Amniotic stem cell (primary cell): ENCODE results near the gene TERB1.

ENCODE experiments used
- DNase-seq: peaks from one replicate; lab custom pipeline; 2025; lab: John Stamatoyannopoulos, UW

TERB1 gene

GRCh38 chr16:66741950-66742808 lies 59.2 kb downstream of the TERB1 start:
- no peak for DNase-seq

- peak; percentile 44 for DNase-seq
Measured at GRCh38 chr16:66741169-66741900, 60.0 kb downstream of the TERB1 start.

- DNase-seq: no peak
Measured at GRCh38 chr16:66740533-66740932, 60.9 kb downstream of the TERB1 start.

- no peak for DNase-seq
Measured at GRCh38 chr16:66740010-66740409, 61.4 kb downstream of the TERB1 start.

- no peak for DNase-seq
Measured at GRCh38 chr16:66735891-66736290, 65.5 kb downstream of the TERB1 start.

GRCh38 chr16:66731101-66731500 lies 70.3 kb downstream of the TERB1 start:
- DNase-seq: no peak

- no peak for DNase-seq
Measured at GRCh38 chr16:66728804-66729203, 72.6 kb downstream of the TERB1 start.

- peak; percentile 50 for DNase-seq
Measured at GRCh38 chr16:66728117-66728787, 73.1 kb downstream of the TERB1 start.

- no peak for DNase-seq
Measured at GRCh38 chr16:66720766-66721165, 80.6 kb downstream of the TERB1 start.

- no peak for DNase-seq
Measured at GRCh38 chr16:66719246-66719645, 82.1 kb downstream of the TERB1 start.

- no peak for DNase-seq
Measured at GRCh38 chr16:66717776-66718175, 83.6 kb downstream of the TERB1 start.

GRCh38 chr16:66717112-66717675 lies 84.2 kb downstream of the TERB1 start:
- no peak for DNase-seq

GRCh38 chr16:66714654-66715307 lies 86.6 kb downstream of the TERB1 start:
- no peak for DNase-seq

- no peak for DNase-seq
Measured at GRCh38 chr16:66714062-66714461, 87.3 kb downstream of the TERB1 start.

- no peak for DNase-seq
Measured at GRCh38 chr16:66713076-66713475, 88.3 kb downstream of the TERB1 start.

GRCh38 chr16:66712512-66712911 lies 88.9 kb downstream of the TERB1 start:
- DNase-seq: no peak

- no peak for DNase-seq
Measured at GRCh38 chr16:66711581-66711980, 89.8 kb downstream of the TERB1 start.

- DNase-seq: no peak
Measured at GRCh38 chr16:66706506-66706880, 94.9 kb downstream of the TERB1 start.

GRCh38 chr16:66705790-66706505 lies 95.4 kb downstream of the TERB1 start:
- no peak for DNase-seq
